Large intestine (tissue), 3 donors: ENCODE measurements around the gene PFKP. TPM values are rescaled to one million over a fixed set of nuclear protein-coding genes. Genes with fewer than 3 reads are reported as not detected.
"Not testable (repeated sequence)": the region's sequence is repeated elsewhere in the genome, so short reads cannot be mapped to it uniquely, and the experiment has no call there.

Source experiments
- DNase-seq, 2 donors: peaks; one replicate each; pipeline versions ENCODE4 v3.0.0 to v3.0.0-alpha.2; 2013
- H3K27ac ChIP-seq: one replicate; pipeline ENCODE4 v1.5.1; 2013; ENCODE audit warnings: low read length
- H3K27me3 ChIP-seq: 2 replicates; pipeline ENCODE4 v1.6.1; 2013; ENCODE audit warnings: low read length; ENCODE audit not compliant: control insufficient read depth, insufficient read depth
- H3K36me3 ChIP-seq: 2 replicates; pipeline ENCODE4 v1.6.1; 2013; ENCODE audit warnings: low read length; ENCODE audit not compliant: control insufficient read depth, insufficient read depth
- H3K4me1 ChIP-seq: one replicate; pipeline ENCODE4 v1.6.1; 2013; ENCODE audit warnings: low read length; ENCODE audit not compliant: control insufficient read depth, insufficient read depth
- H3K4me3 ChIP-seq: one replicate; pipeline ENCODE4 v1.5.1; 2013; ENCODE audit warnings: low read length
- H3K9me3 ChIP-seq: one replicate; pipeline ENCODE4 v1.6.1; 2013; ENCODE audit warnings: mild to moderate bottlenecking, low read depth, low read length, moderate library complexity; ENCODE audit not compliant: control insufficient read depth
- WGBS: methylation state at CpG from one replicate; pipeline ENCODE4 v1.1.5; 2013; ENCODE audit warnings: low lambda C conversion rate; ENCODE audit not compliant: insufficient coverage; 5-methylcytosine and 5-hydroxymethylcytosine counted together
- polyA plus RNA-seq: library from polyadenylated mRNA; unstranded; fragments of 120-200 nt; gene quantifications from one replicate; pipeline ENCODE4 v1.2.1, GENCODE V29; 2013

The PFKP gene
- polyA plus RNA-seq, 1 donor, result 29.2 TPM

DNA sequence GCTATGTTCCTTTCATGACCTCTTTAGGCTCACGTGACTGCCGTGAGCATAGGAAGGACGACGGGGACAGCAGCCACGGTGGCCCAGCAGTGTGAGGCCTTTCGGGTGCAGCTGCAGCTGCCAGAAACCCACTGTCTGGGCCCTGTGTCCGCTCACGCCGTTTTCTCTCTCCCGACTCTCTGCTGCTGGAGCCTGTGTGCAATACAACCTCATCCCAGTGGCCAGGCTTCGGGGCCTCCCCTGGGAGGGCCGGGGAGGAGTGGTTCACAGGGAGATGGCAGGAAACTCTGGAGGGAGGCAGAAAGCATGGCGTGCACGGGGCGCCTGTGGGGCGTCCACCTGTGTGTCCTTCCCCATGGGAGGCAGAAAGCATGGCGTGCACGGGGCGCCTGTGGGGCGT lies 38.6 kb downstream of the PFKP start:
- Histone ChIP-seq H3K36me3 (peaks cover 19% of the 10 kb centered on the region), H3K9me3 (peaks cover 3% of the 10 kb centered on the region), H3K4me1 (no peaks in the 10 kb centered on the region), H3K27ac (no peak overlapping the region), H3K4me3 (no peak overlapping the region), H3K27me3 (no peaks in the 10 kb centered on the region)
- DNase-seq, result no peak
- WGBS, result 100% methylated on average over 4 of the region's 20 CpGs

DNA sequence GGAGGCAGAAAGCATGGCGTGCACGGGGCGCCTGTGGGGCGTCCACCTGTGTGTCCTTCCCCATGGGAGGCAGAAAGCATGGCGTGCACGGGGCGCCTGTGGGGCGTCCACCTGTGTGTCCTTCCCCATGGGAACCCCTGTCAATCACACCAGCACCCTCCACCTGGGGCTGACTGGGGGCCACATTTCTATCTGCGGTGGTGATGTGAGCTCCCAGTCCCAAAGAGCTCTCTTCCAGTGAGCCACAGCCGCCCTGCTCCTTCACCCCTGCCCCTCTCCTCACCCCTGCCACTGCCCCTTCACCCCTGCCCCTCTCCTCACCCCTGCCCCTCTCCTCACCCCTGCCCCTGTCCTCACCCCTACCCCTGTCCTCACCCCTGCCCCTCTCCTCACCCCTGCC lies 39.0 kb downstream of the PFKP start:
- DNase-seq, H3K27me3 ChIP-seq, H3K4me1 ChIP-seq, H3K9me3 ChIP-seq, H3K27ac ChIP-seq, H3K4me3 ChIP-seq: not testable (repeated sequence)
- WGBS, result no CpG with 5 or more reads among the region's 10 CpGs
- peaks cover 15% of the 10 kb centered on the region for H3K36me3 ChIP-seq

DNA sequence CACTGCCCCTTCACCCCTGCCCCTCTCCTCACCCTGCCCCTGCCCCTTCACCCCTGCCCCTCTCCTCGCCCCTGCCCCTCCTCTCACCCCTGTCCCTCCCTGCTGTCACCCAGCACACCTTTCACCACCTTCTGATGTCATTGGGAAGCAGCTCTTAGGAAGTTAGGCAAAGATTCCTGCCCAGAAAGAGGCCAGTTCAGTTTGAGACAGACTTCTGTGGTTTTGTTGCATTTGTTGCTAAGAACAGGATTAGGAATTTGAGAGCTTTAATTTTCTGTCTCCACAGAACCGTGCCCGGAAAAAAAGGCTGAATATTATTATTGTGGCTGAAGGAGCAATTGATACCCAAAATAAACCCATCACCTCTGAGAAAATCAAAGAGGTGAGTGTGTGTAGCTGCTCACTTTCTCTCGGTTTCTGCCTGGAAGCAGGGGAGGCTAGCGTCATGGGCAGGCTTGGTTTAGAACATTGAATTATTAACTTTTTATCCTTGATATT lies 39.6 kb downstream of the PFKP start:
- H3K27me3 ChIP-seq, result no peaks in the 10 kb centered on the region
- peaks cover 16% of the 10 kb centered on the region for H3K36me3 ChIP-seq
- no peak for DNase-seq
- no peak overlapping the region for H3K4me3 ChIP-seq
- no peaks in the 10 kb centered on the region for H3K4me1 ChIP-seq
- no peaks in the 10 kb centered on the region for H3K9me3 ChIP-seq
- WGBS, result 80% methylated on average over 1 of the region's 5 CpGs
- no peak overlapping the region for H3K27ac ChIP-seq

DNA sequence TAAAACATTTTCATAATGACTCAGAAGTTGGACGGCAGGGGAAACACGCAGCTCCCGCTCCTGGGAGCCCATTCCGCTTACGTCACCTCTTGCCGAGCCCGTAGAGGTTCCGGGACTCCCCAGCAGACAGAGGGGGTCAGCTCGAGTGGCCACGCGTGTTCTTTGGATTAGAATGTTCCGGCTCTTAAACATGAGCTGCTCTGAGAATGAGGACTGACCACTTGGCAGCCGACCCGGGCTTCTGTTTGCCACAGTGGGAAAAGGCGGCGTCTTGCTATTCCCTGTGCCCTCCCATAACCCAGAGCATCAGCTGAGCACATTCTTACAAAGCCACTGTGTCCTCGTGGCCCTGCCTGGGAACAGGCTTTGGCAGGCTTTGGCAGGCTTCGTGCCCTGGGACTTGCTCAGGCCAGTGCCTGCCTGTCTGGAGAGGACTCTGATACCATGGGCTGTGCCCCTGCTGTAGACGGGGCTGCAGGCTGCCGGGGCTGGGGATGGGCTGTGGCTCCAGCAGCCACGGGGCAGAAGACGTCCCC lies 40.1 kb downstream of the PFKP start:
- Histone ChIP-seq H3K36me3 (peaks cover 21% of the 10 kb centered on the region), H3K4me3 (no peak overlapping the region), H3K27ac (no peak overlapping the region), H3K27me3 (no peaks in the 10 kb centered on the region), H3K9me3 (no peaks in the 10 kb centered on the region), H3K4me1 (no peaks in the 10 kb centered on the region)
- no peak for DNase-seq
- no CpG with 5 or more reads among the region's 22 CpGs for WGBS

DNA sequence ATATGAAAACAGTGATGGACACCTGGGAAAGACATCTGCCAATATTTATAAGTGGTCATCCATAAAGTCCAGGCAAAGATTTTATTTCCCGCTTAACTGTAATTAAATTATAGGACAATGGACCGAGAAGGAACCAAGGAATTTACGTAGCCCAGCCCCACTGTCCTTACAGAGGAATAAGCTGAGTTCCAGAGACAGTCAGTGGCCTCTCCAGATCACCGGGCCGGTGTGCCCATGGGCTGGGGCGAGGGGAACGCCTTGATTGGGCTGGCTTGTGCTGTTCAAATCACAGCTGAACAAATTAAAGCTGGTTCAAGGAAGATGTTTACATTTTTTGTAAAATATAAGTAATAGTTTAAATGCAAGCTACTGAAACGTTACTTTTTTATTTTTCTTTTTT lies 40.7 kb downstream of the PFKP start:
- Histone ChIP-seq H3K27me3 (no peaks in the 10 kb centered on the region), H3K4me1 (no peaks in the 10 kb centered on the region), H3K4me3 (no peak overlapping the region), H3K9me3 (no peaks in the 10 kb centered on the region), H3K27ac (no peak overlapping the region), H3K36me3 (peaks cover 22% of the 10 kb centered on the region)
- no peak for DNase-seq
- WGBS, result 87% methylated on average over 1 of the region's 8 CpGs

DNA sequence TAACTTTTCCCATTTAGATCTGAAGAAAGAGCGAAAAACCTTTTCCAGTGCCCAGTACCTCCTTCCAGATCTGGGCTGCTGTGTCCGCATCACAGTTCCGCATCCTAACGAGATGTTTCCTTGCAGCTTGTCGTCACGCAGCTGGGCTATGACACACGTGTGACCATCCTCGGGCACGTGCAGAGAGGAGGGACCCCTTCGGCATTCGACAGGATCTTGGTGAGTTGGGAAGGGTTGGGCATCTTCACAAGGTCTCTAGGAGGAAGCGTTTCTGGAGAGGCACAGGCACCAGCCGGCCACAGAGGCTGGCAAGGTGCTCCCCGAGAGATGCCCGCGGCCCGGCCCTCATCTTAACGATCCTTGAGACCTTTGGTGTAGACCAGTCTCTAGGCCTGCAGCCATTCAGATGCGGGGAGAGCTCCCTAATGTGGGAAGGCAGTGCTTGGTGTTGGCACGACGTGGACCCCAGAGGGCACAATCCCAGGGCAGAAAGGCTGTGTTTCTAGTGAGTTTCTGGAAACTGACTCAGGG lies 41.3 kb downstream of the PFKP start:
- no peak overlapping the region for H3K27ac ChIP-seq
- H3K36me3 ChIP-seq, result peaks cover 28% of the 10 kb centered on the region
- no CpG with 5 or more reads among the region's 21 CpGs for WGBS

DNA sequence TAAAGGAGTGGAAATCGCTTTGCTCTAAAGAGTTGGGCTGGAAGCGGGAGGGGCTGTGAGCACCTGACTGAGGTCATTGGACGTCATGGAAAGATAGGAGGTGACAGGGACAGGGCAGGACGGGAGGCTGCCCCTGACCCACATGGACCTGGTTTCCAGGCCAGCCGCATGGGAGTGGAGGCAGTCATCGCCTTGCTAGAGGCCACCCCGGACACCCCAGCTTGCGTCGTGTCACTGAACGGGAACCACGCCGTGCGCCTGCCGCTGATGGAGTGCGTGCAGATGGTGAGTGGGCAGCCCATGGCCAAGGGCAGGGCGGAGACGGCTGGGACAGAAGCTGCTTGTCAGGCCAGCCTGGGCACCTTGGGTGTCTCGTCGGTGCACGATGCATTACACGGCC lies 41.8 kb downstream of the PFKP start:
- WGBS, result no CpG with 5 or more reads among the region's 21 CpGs
- Histone ChIP-seq H3K27me3 (no peaks in the 10 kb centered on the region), H3K9me3 (no peaks in the 10 kb centered on the region), H3K4me1 (no peaks in the 10 kb centered on the region), H3K27ac (no peak overlapping the region), H3K4me3 (no peak overlapping the region), H3K36me3 (peaks cover 30% of the 10 kb centered on the region)
- DNase-seq, result no peak

More for the DNA sequence above, 41.3 kb downstream of the PFKP start:
- Histone ChIP-seq H3K9me3 (no peaks in the 10 kb centered on the region), H3K4me1 (no peaks in the 10 kb centered on the region), H3K4me3 (no peak overlapping the region), H3K27me3 (no peaks in the 10 kb centered on the region)
- no peak for DNase-seq

DNA sequence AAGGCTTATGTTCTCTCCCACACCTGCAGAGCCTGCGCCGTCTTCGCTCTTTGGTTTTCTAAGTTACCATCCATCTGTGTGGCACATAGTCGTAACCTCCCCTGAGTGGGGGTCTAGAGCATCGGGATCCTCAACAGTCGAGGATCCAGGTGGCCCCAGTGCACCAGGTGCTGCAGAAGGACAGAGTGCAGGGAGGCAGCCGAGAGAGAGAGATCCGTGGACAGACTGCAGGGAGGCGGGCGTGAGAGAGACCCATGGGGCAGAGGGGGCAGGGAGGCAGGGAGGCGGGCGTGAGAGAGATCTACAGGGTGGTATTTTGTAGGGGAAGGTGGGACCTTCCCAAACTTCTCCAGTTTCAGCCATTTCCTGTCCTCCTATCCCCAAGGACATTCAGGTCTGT lies 42.3 kb downstream of the PFKP start:
- Histone ChIP-seq H3K4me1 (no peaks in the 10 kb centered on the region), H3K27ac (no peak overlapping the region), H3K9me3 (no peaks in the 10 kb centered on the region), H3K4me3 (no peak overlapping the region), H3K27me3 (no peaks in the 10 kb centered on the region), H3K36me3 (peaks cover 32% of the 10 kb centered on the region)
- WGBS, result no CpG with 5 or more reads among the region's 12 CpGs
- no peak for DNase-seq

DNA sequence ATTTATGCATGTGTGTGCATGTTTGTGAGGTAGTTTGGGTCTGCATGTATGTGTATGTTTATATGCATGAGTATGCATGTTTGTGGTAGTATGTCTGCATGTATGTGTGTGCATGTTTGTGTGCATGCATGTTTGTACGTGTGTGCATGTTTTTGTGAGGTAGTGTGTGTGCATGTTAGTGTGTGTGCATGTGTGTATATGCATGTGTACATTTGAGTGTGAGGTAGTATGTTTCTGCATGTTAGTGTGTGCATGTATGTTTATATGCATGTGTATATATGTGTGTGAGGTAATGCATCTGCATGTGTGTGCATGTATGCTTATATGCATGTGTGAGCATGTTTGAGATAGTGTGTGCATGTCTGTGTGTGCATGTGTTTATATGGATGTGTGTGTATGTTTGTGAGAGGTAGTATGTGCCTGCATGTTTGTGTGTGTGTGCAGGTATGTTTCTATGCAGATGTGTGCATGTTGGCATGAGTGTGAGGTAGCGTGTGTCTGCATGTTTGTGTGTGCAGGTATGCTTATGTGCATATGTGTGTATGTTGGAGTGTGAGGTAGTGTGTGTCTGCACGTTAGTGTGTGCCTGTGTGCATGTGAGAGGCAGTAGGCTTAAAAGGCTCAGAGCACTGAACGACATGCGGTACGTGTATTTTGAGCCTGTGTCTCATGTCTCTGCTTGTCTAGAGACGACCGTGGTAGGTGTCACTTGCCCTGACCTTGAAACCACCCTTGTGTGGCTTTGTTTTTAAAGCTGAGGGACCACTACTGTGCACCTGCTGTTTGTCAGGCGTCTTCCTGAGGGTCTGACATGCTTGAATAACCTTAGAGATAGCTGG lies 43.7 kb downstream of the PFKP start:
- Histone ChIP-seq H3K27me3 (no peaks in the 10 kb centered on the region), H3K4me3 (no peak overlapping the region), H3K9me3 (no peaks in the 10 kb centered on the region), H3K36me3 (peaks cover 25% of the 10 kb centered on the region), H3K27ac (no peak overlapping the region), H3K4me1 (no peaks in the 10 kb centered on the region)
- DNase-seq, result no peak
- 90% methylated on average over 2 of the region's 9 CpGs for WGBS

DNA sequence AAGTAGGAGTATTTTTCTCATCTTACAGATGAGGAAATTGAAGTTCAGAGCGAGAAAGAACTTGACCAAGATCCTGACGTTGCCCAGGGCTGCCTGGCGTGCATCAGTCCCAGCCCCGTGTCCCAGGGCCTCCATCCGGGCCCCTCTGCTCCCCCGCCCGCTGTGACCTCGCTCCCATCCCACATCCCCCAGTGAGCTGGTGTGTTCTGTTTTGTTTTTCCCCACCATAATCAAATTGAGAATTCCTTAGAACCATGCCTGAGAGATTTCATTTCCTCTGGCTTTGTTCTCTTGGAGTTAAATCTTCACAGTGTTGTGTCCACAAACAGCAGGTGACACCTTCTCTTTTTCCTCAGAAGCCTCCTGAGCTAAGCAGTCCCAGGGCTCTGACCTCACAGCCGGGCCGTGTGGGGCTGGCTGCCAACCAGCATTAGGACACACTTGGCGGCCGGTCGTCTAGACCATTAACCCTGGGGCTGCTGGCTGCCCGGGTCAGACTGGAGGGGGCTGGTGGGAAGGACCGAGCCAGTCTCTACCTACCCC lies 44.3 kb downstream of the PFKP start:
- H3K4me1 ChIP-seq, result no peaks in the 10 kb centered on the region
- WGBS, result no CpG with 5 or more reads among the region's 15 CpGs
- no peak overlapping the region for H3K4me3 ChIP-seq
- H3K36me3 ChIP-seq, result peaks cover 25% of the 10 kb centered on the region
- H3K9me3 ChIP-seq, result no peaks in the 10 kb centered on the region
- no peaks in the 10 kb centered on the region for H3K27me3 ChIP-seq
- no peak for DNase-seq
- H3K27ac ChIP-seq, result no peak overlapping the region
